Peyer's patch (tissue), 4 donors: ENCODE results near the gene CENPU. TPM values are rescaled to one million over a fixed set of nuclear protein-coding genes. Genes with fewer than 3 reads are reported as not detected.
A peak's percentile ranks its signal among the peaks of the same experiment; 100 is the strongest.

Experiments used
- DNase-seq, 3 donors: peaks; one replicate each; pipeline ENCODE4 v3.0.0-alpha.2; 2017 to 2019
- H3K27ac ChIP-seq, 4 donors: fragments of 200-600 bp; sonication (generic); one replicate each; pipeline ENCODE4 v1.5.1; 2016 to 2019
- H3K27me3 ChIP-seq, 2 donors: fragments of 200-600 bp; sonication (generic); one replicate each; pipeline ENCODE4 v1.5.1; 2019
- H3K36me3 ChIP-seq, 3 donors: fragments of 200-600 bp; sonication (generic); one replicate each; pipeline ENCODE4 v1.5.1; 2016 to 2019
- H3K4me1 ChIP-seq, 4 donors: fragments of 200-600 bp; sonication (generic); one replicate each; pipeline ENCODE4 v1.5.1; 2016 to 2019
- H3K4me3 ChIP-seq, 4 donors: fragments of 200-600 bp; sonication (generic); 1 replicate in 3 of 4; 2 replicates in 1 of 4; pipeline ENCODE4 v1.5.1; 2016 to 2019; ENCODE audit warnings: mild to moderate bottlenecking in 1 of 4
- H3K9me3 ChIP-seq, 4 donors: fragments of 200-600 bp; sonication (generic); one replicate each; pipeline ENCODE4 v1.5.1; 2016 to 2019; ENCODE audit warnings: mild to moderate bottlenecking in 1 of 4
- CTCF ChIP-seq, 6 experiments: fragments of 450-650 bp in 4 of 6; fragments of 200-600 bp in 2 of 6; sonication (generic) in 1 of 6; IDR thresholded peaks; one replicate each; pipeline ENCODE4 v1.5.1; 2017 to 2019; ENCODE audit warnings: antibody characterized with exemption in 6 of 6, mild to moderate bottlenecking in 3 of 6, moderate library complexity in 1 of 6
- POLR2A ChIP-seq, 2 donors: fragments of 450-650 bp; IDR thresholded peaks; one replicate each; pipeline ENCODE4 v1.5.1; 2017; ENCODE audit warnings: antibody characterized with exemption in 2 of 2, mild to moderate bottlenecking in 2 of 2, moderate library complexity in 2 of 2
- total RNA-seq, 4 donors: library from RNA; depleted of rRNA; stranded (reverse); fragments of >200 nt; gene quantifications; one replicate each; pipeline ENCODE4 v1.1.0, GENCODE V29; 2016

The CENPU gene
- total RNA-seq, 4 donors from 2014 or later = 3.3 to 30.5 (median 7.1) TPM

GRCh38 chr4:184766446-184766845 lies 32.5 kb upstream of the CENPU start:
- H3K27ac ChIP-seq = no peak overlapping the region

GRCh38 chr4:184765473-184766340 lies 31.8 kb upstream of the CENPU start:
- no peak for DNase-seq
- H3K27ac ChIP-seq = no peak overlapping the region
- H3K27me3 ChIP-seq = no peaks in the 10 kb centered on the region
- H3K4me3 ChIP-seq = no peak overlapping the region
- H3K36me3 ChIP-seq = peaks cover 0 to 39% (median 0%) of the 10 kb centered on the region in 3 donors
- H3K9me3 ChIP-seq = no peaks in the 10 kb centered on the region
- TF ChIP-seq CTCF (IDR thresholded peaks at IDR 0.05) = no peak
- no peak for TF ChIP-seq POLR2A (IDR thresholded peaks at IDR 0.05)
- H3K4me1 ChIP-seq = no peaks in the 10 kb centered on the region

More at GRCh38 chr4:184766446-184766845, 32.5 kb upstream of the CENPU start:
- H3K9me3 ChIP-seq = no peaks in the 10 kb centered on the region
- no peak for TF ChIP-seq CTCF (IDR thresholded peaks at IDR 0.05)
- TF ChIP-seq POLR2A (IDR thresholded peaks at IDR 0.05) = no peak
- H3K4me1 ChIP-seq = no peaks in the 10 kb centered on the region
- peaks cover 0 to 40% (median 0%) of the 10 kb centered on the region in 3 donors for H3K36me3 ChIP-seq
- no peak overlapping the region for H3K4me3 ChIP-seq
- H3K27me3 ChIP-seq = no peaks in the 10 kb centered on the region
- no peak for DNase-seq

GRCh38 chr4:184764601-184765000 lies 30.7 kb upstream of the CENPU start:
- Histone ChIP-seq H3K4me3 (no peak overlapping the region), H3K27ac (no peak overlapping the region), H3K9me3 (no peaks in the 10 kb centered on the region), H3K27me3 (no peaks in the 10 kb centered on the region), H3K36me3 (peaks cover 0 to 39% (median 0%) of the 10 kb centered on the region in 3 donors), H3K4me1 (no peaks in the 10 kb centered on the region)
- no peak for DNase-seq
- TF ChIP-seq CTCF (IDR thresholded peaks at IDR 0.05) (no peak), POLR2A (IDR thresholded peaks at IDR 0.05) (no peak)

GRCh38 chr4:184763150-184763780 lies 29.4 kb upstream of the CENPU start:
- TF ChIP-seq POLR2A (IDR thresholded peaks at IDR 0.05) = no peak
- no peak for TF ChIP-seq CTCF (IDR thresholded peaks at IDR 0.05)
- Histone ChIP-seq H3K27ac (no peak overlapping the region), H3K36me3 (peaks cover 0 to 38% (median 0%) of the 10 kb centered on the region in 3 donors), H3K27me3 (no peaks in the 10 kb centered on the region), H3K4me1 (no peaks in the 10 kb centered on the region), H3K4me3 (no peak overlapping the region), H3K9me3 (no peaks in the 10 kb centered on the region)
- no peak for DNase-seq

GRCh38 chr4:184762100-184762499 lies 28.2 kb upstream of the CENPU start:
- TF ChIP-seq CTCF (IDR thresholded peaks at IDR 0.05) (no peak), POLR2A (IDR thresholded peaks at IDR 0.05) (no peak)
- Histone ChIP-seq H3K27me3 (no peaks in the 10 kb centered on the region), H3K9me3 (no peaks in the 10 kb centered on the region), H3K27ac (peak overlapping the region in 2 of 4 donors; percentile 11 to 27), H3K4me1 (no peaks in the 10 kb centered on the region), H3K4me3 (no peak overlapping the region), H3K36me3 (peaks cover 0 to 30% (median 0%) of the 10 kb centered on the region in 3 donors)
- DNase-seq = no peak
